ENCODE data around the gene RNF220. TPM values are rescaled to one million over a fixed set of nuclear protein-coding genes. Genes with fewer than 3 reads are reported as not detected.

The RNF220 gene
- total RNA-seq, 1 donor = 53.2 TPM

GRCh38 chr1:44481701-44482100 lies 76.6 kb downstream of the RNF220 start:
- no peaks in the 10 kb centered on the region for H3K36me3 ChIP-seq (ENCODE audit: insufficient read depth, low read length)
- no peaks in the 10 kb centered on the region for H4K20me1 ChIP-seq (ENCODE audit: insufficient read depth, low read length)
- H3K9me3 ChIP-seq (ENCODE audit: low read depth, low read length) = no peaks in the 10 kb centered on the region
- H3K27me3 ChIP-seq (ENCODE audit: insufficient read depth, low read length) = peaks cover 41% of the 10 kb centered on the region
- no peaks in the 10 kb centered on the region for H3K79me2 ChIP-seq (ENCODE audit: insufficient read depth, low read length)
- DNase-seq (ENCODE audit: insufficient read length, low spot score, missing footprints) = no peak
- no peak for TF ChIP-seq CTCF (IDR thresholded peaks at IDR 0.05; ENCODE audit: extremely low read depth, low read depth, low read length)
- no peak overlapping the region for H3K4me2 ChIP-seq (ENCODE audit: insufficient read depth, low read length)
- peaks cover 30% of the 10 kb centered on the region for H3K4me1 ChIP-seq (ENCODE audit: insufficient read depth, low read length)
- H3K4me3 ChIP-seq (ENCODE audit: insufficient read depth, low read length) = no peak overlapping the region
- no peak overlapping the region for H2AFZ ChIP-seq (ENCODE audit: low read length)
- H3K27ac ChIP-seq (ENCODE audit: low read depth, low read length) = no peak overlapping the region

- H3K27ac ChIP-seq (ENCODE audit: low read depth, low read length) = no peak overlapping the region
- H3K4me3 ChIP-seq (ENCODE audit: insufficient read depth, low read length) = no peak overlapping the region
- no peak overlapping the region for H2AFZ ChIP-seq (ENCODE audit: low read length)
- peaks cover 30% of the 10 kb centered on the region for H3K4me1 ChIP-seq (ENCODE audit: insufficient read depth, low read length)
- H3K9me3 ChIP-seq (ENCODE audit: low read depth, low read length) = no peaks in the 10 kb centered on the region
- no peaks in the 10 kb centered on the region for H3K79me2 ChIP-seq (ENCODE audit: insufficient read depth, low read length)
- no peak for TF ChIP-seq CTCF (IDR thresholded peaks at IDR 0.05; ENCODE audit: extremely low read depth, low read depth, low read length)
- no peak for DNase-seq (ENCODE audit: insufficient read length, low spot score, missing footprints)
- H4K20me1 ChIP-seq (ENCODE audit: insufficient read depth, low read length) = no peaks in the 10 kb centered on the region
- H3K36me3 ChIP-seq (ENCODE audit: insufficient read depth, low read length) = no peaks in the 10 kb centered on the region
- peak overlapping the region; percentile 70 for H3K4me2 ChIP-seq (ENCODE audit: insufficient read depth, low read length)
- H3K27me3 ChIP-seq (ENCODE audit: insufficient read depth, low read length) = peaks cover 32% of the 10 kb centered on the region
Observed at GRCh38 chr1:44483089-44483874, 78.2 kb downstream of the RNF220 start.

GRCh38 chr1:44484155-44484688 lies 79.2 kb downstream of the RNF220 start:
- Histone ChIP-seq H3K79me2 (ENCODE audit: insufficient read depth, low read length) (no peaks in the 10 kb centered on the region), H3K36me3 (ENCODE audit: insufficient read depth, low read length) (no peaks in the 10 kb centered on the region), H3K27ac (ENCODE audit: low read depth, low read length) (peak overlapping the region; percentile 86), H3K27me3 (ENCODE audit: insufficient read depth, low read length) (peaks cover 32% of the 10 kb centered on the region), H3K4me2 (ENCODE audit: insufficient read depth, low read length) (peak overlapping the region; percentile 70), H3K4me1 (ENCODE audit: insufficient read depth, low read length) (peaks cover 30% of the 10 kb centered on the region), H3K4me3 (ENCODE audit: insufficient read depth, low read length) (peak overlapping the region; percentile 26), H2AFZ (ENCODE audit: low read length) (peak overlapping the region; percentile 69), H3K9me3 (ENCODE audit: low read depth, low read length) (no peaks in the 10 kb centered on the region), H4K20me1 (ENCODE audit: insufficient read depth, low read length) (no peaks in the 10 kb centered on the region)
- peak; percentile 83 for DNase-seq (ENCODE audit: insufficient read length, low spot score, missing footprints)
- TF ChIP-seq CTCF (IDR thresholded peaks at IDR 0.05; ENCODE audit: extremely low read depth, low read depth, low read length) = peak; percentile 7

- H3K4me2 ChIP-seq (ENCODE audit: insufficient read depth, low read length) = peak overlapping the region; percentile 70
Observed at GRCh38 chr1:44485229-44485933, 80.3 kb downstream of the RNF220 start.

More at GRCh38 chr1:44485229-44485933, 80.3 kb downstream of the RNF220 start:
- H3K4me3 ChIP-seq (ENCODE audit: insufficient read depth, low read length) = no peak overlapping the region
- H3K27ac ChIP-seq (ENCODE audit: low read depth, low read length) = peak overlapping the region; percentile 86
- no peak for TF ChIP-seq CTCF (IDR thresholded peaks at IDR 0.05; ENCODE audit: extremely low read depth, low read depth, low read length)
- H2AFZ ChIP-seq (ENCODE audit: low read length) = peak overlapping the region; percentile 16
- H3K4me1 ChIP-seq (ENCODE audit: insufficient read depth, low read length) = peaks cover 30% of the 10 kb centered on the region
- H3K79me2 ChIP-seq (ENCODE audit: insufficient read depth, low read length) = no peaks in the 10 kb centered on the region
- H3K36me3 ChIP-seq (ENCODE audit: insufficient read depth, low read length) = no peaks in the 10 kb centered on the region
- H3K27me3 ChIP-seq (ENCODE audit: insufficient read depth, low read length) = peaks cover 22% of the 10 kb centered on the region
- H3K9me3 ChIP-seq (ENCODE audit: low read depth, low read length) = no peaks in the 10 kb centered on the region
- DNase-seq (ENCODE audit: insufficient read length, low spot score, missing footprints) = peak; percentile 81
- H4K20me1 ChIP-seq (ENCODE audit: insufficient read depth, low read length) = no peaks in the 10 kb centered on the region

Measured in osteoblast (primary cell).